Measurements from ENCODE around the gene FBXO42.

Gene FBXO42

DNA sequence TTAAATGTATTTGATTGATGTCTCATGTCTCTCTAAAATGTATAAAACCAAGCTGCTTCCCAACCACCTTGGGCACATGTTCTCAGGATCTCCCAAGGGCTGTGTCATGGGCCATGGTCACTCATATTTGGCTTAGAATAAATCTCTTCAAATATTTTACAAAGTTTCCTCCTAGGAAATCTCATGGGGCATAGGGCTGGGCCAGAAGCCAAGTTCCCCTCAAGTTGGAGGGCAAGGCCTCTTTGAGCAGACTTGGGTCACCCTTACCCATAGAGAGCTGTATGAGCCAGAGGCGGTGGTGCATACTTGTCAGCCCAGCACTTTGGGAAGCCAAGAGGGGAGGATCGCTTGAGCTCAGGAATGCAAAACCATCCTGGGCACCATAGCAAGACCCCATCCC lies 2.3 kb upstream of the FBXO42 start:
- H2BK120ac ChIP-seq (ENCODE audit: low read depth, low read length) = no peak overlapping the region
- no peak for DNase-seq
- H3K9ac ChIP-seq (ENCODE audit: low read length) = no peak overlapping the region
- H4K5ac ChIP-seq (ENCODE audit: low read length) = no peak overlapping the region
- no peak overlapping the region for H3K23ac ChIP-seq (ENCODE audit: low read length)
- no peak overlapping the region for H3K4me2 ChIP-seq (ENCODE audit: low read length)
- H4K8ac ChIP-seq (ENCODE audit: low read depth, low read length) = no peak overlapping the region
- no peaks in the 10 kb centered on the region for H3K36me3 ChIP-seq (ENCODE audit: control insufficient read depth, insufficient read depth, low read length)
- no peak overlapping the region for H3K56ac ChIP-seq (ENCODE audit: low read length)
- H2BK15ac ChIP-seq (replicated peaks; ENCODE audit: low read depth) = no peak overlapping the region
- H3K4me3 ChIP-seq (ENCODE audit: low read length) = no peak overlapping the region
- no peak overlapping the region for H3K18ac ChIP-seq (ENCODE audit: low read length)
- H3K27me3 ChIP-seq (ENCODE audit: insufficient read depth, low read length, poor library complexity) = no peaks in the 10 kb centered on the region
- no peak overlapping the region for H2AK5ac ChIP-seq (ENCODE audit: low read length)
- peaks cover 2% of the 10 kb centered on the region for H3K79me1 ChIP-seq (ENCODE audit: low read length)
- WGBS (ENCODE audit: extremely low coverage, insufficient coverage, low lambda C conversion rate) = no CpG with 5 or more reads among the region's 2 CpGs
- H2BK5ac ChIP-seq (ENCODE audit: low read length) = no peak overlapping the region
- no peak overlapping the region for H3K27ac ChIP-seq (ENCODE audit: low read depth, low read length)
- peaks cover 7% of the 10 kb centered on the region for H3K79me2 ChIP-seq (ENCODE audit: control insufficient read depth, insufficient read depth, low read length)
- H3K4me1 ChIP-seq (ENCODE audit: control insufficient read depth, low read depth, low read length) = peaks cover 2% of the 10 kb centered on the region
- H3K4ac ChIP-seq (ENCODE audit: low read depth, low read length) = no peak overlapping the region

GRCh38 chr1:16352842-16353535 lies 709 bp upstream of the FBXO42 start:
- Histone ChIP-seq H3K18ac (ENCODE audit: low read length) (peak overlapping the region; percentile 83), H2AK5ac (ENCODE audit: low read length) (no peak overlapping the region), H2BK5ac (ENCODE audit: low read length) (no peak overlapping the region), H3K4me1 (ENCODE audit: control insufficient read depth, low read depth, low read length) (peaks cover 2% of the 10 kb centered on the region), H3K79me2 (ENCODE audit: control insufficient read depth, insufficient read depth, low read length) (peaks cover 15% of the 10 kb centered on the region), H3K36me3 (ENCODE audit: control insufficient read depth, insufficient read depth, low read length) (no peaks in the 10 kb centered on the region), H3K79me1 (ENCODE audit: low read length) (peaks cover 4% of the 10 kb centered on the region), H3K27me3 (ENCODE audit: insufficient read depth, low read length, poor library complexity) (no peaks in the 10 kb centered on the region), H2BK15ac (replicated peaks; ENCODE audit: low read depth) (no peak overlapping the region), H4K8ac (ENCODE audit: low read depth, low read length) (no peak overlapping the region), H3K4me3 (ENCODE audit: low read length) (no peak overlapping the region), H2BK120ac (ENCODE audit: low read depth, low read length) (peak overlapping the region; percentile 49), H3K23ac (ENCODE audit: low read length) (no peak overlapping the region), H3K4ac (ENCODE audit: low read depth, low read length) (peak overlapping the region; percentile 39), H3K9ac (ENCODE audit: low read length) (peak overlapping the region; percentile 79), H3K27ac (ENCODE audit: low read depth, low read length) (peak overlapping the region; percentile 39), H3K56ac (ENCODE audit: low read length) (peak overlapping the region; percentile 85), H3K4me2 (ENCODE audit: low read length) (peak overlapping the region; percentile 19), H4K5ac (ENCODE audit: low read length) (no peak overlapping the region)
- WGBS (ENCODE audit: extremely low coverage, insufficient coverage, low lambda C conversion rate) = no CpG with 5 or more reads among the region's 11 CpGs
- no peak for DNase-seq

DNA sequence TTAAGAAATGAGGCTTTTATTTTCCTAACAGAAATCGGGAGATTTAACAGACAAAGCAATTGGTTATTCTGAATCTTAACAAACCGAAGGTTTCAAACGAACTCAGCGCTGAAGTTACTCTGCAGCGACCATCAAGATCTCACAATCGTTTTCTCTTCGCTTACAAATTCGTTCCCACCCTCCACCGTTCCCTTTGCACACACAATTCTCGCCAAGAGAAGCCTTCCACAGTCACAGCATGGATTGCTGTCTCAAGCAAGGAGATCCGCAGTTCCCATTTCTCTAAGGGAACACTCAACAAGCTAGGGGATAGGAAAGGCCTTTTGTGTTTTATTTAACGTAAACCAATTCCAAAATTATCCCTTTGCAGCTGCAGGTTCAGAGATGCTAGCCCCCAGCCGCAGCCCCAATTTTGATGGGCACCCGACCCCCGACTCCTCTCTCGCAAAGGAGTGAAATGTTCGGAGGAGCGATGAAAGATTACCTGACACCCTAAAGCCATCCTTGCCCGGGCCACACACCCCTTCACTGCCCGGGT lies 755 bp downstream of the FBXO42 start:
- Histone ChIP-seq H2BK15ac (replicated peaks; ENCODE audit: low read depth) (no peak overlapping the region), H3K36me3 (ENCODE audit: control insufficient read depth, insufficient read depth, low read length) (no peaks in the 10 kb centered on the region), H3K4me1 (ENCODE audit: control insufficient read depth, low read depth, low read length) (peaks cover 2% of the 10 kb centered on the region), H3K4me3 (ENCODE audit: low read length) (peak overlapping the region; percentile 67), H3K56ac (ENCODE audit: low read length) (peak overlapping the region; percentile 97), H2AK5ac (ENCODE audit: low read length) (no peak overlapping the region), H3K27ac (ENCODE audit: low read depth, low read length) (no peak overlapping the region), H2BK5ac (ENCODE audit: low read length) (no peak overlapping the region), H3K79me2 (ENCODE audit: control insufficient read depth, insufficient read depth, low read length) (peaks cover 17% of the 10 kb centered on the region), H4K8ac (ENCODE audit: low read depth, low read length) (no peak overlapping the region), H3K79me1 (ENCODE audit: low read length) (peaks cover 4% of the 10 kb centered on the region), H3K18ac (ENCODE audit: low read length) (no peak overlapping the region), H2BK120ac (ENCODE audit: low read depth, low read length) (no peak overlapping the region), H3K27me3 (ENCODE audit: insufficient read depth, low read length, poor library complexity) (no peaks in the 10 kb centered on the region), H3K4ac (ENCODE audit: low read depth, low read length) (no peak overlapping the region), H3K23ac (ENCODE audit: low read length) (peak overlapping the region; percentile 31), H4K5ac (ENCODE audit: low read length) (no peak overlapping the region), H3K4me2 (ENCODE audit: low read length) (peak overlapping the region; percentile 73), H3K9ac (ENCODE audit: low read length) (peak overlapping the region; percentile 94)
- no CpG with 5 or more reads among the region's 20 CpGs for WGBS (ENCODE audit: extremely low coverage, insufficient coverage, low lambda C conversion rate)
- DNase-seq = no peak

DNA sequence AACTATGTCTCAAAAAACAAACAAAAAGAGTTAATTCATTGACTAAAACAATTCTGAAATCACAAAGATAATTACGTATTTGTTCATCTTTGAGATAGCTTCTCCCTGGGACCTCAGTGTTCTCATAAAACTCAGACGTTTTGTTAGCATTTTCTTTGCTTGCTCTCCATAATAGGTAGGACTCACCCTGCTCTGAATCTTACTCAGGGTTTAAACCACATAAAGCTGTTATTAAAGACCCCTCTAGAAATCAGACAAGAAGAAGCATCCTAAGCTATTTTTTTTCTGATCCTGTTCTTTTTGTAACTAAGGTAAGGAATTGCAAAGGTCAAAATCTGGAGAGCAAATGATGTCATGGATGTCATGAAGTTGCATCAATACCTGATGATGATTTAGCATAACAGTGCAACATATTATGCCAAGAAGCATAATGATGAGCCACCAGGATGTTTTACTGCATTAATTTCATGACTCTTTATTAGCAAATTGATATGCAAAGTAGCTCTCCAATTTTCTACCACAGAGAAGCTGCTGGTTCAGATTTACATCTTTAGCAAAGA lies 2.4 kb downstream of the FBXO42 start:
- Histone ChIP-seq H3K18ac (ENCODE audit: low read length) (no peak overlapping the region), H2BK15ac (replicated peaks; ENCODE audit: low read depth) (no peak overlapping the region), H3K23ac (ENCODE audit: low read length) (no peak overlapping the region), H3K79me2 (ENCODE audit: control insufficient read depth, insufficient read depth, low read length) (peaks cover 20% of the 10 kb centered on the region), H3K9ac (ENCODE audit: low read length) (no peak overlapping the region), H4K5ac (ENCODE audit: low read length) (no peak overlapping the region), H3K27ac (ENCODE audit: low read depth, low read length) (no peak overlapping the region), H3K4me1 (ENCODE audit: control insufficient read depth, low read depth, low read length) (peaks cover 2% of the 10 kb centered on the region), H3K79me1 (ENCODE audit: low read length) (peaks cover 4% of the 10 kb centered on the region), H3K27me3 (ENCODE audit: insufficient read depth, low read length, poor library complexity) (no peaks in the 10 kb centered on the region), H3K56ac (ENCODE audit: low read length) (no peak overlapping the region), H3K4me2 (ENCODE audit: low read length) (no peak overlapping the region), H2BK120ac (ENCODE audit: low read depth, low read length) (no peak overlapping the region), H2BK5ac (ENCODE audit: low read length) (no peak overlapping the region), H2AK5ac (ENCODE audit: low read length) (no peak overlapping the region), H4K8ac (ENCODE audit: low read depth, low read length) (no peak overlapping the region), H3K4me3 (ENCODE audit: low read length) (no peak overlapping the region), H3K36me3 (ENCODE audit: control insufficient read depth, insufficient read depth, low read length) (no peaks in the 10 kb centered on the region), H3K4ac (ENCODE audit: low read depth, low read length) (no peak overlapping the region)
- no CpG with 5 or more reads among the region's 2 CpGs for WGBS (ENCODE audit: extremely low coverage, insufficient coverage, low lambda C conversion rate)
- peak; percentile 2 for DNase-seq

DNA sequence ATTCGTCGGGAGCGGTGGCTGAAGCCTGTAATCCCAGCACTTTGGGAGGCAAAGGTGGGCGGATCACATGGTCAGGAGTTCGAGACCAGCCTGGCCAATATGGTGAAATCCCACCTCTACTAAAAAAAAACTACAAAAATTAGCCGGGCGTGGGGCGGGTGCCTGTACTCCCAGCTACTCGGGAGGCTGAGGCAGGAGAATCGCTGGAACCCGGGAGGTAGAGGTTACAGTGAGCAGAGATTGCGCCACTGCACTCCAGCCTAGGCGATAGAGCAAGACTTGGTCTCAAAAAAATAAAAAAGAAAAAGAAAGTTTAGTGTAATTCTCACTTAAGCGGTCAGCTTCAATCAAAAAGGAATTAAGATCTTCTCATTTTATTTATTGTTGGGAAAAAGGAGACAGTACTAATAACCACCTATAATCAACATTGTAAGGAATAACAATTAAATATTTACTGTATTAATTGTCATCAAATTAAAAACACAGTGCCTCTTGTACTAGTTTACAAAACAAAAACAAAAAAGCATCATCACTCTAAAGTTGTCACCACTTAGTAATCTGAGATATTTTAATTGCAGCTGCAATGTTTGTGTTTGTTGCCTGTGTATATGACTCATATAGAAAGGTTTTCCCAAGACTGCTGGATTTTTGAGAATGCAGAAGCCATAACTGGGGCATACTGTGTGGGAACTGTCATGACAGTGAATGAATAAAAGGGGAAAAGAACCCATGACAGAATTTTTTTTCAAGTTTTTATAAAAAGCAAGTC lies 3.7 kb downstream of the FBXO42 start:
- Histone ChIP-seq H2BK15ac (replicated peaks; ENCODE audit: low read depth) (no peak overlapping the region), H4K5ac (ENCODE audit: low read length) (no peak overlapping the region), H3K4me1 (ENCODE audit: control insufficient read depth, low read depth, low read length) (peaks cover 2% of the 10 kb centered on the region), H3K4ac (ENCODE audit: low read depth, low read length) (no peak overlapping the region), H3K27ac (ENCODE audit: low read depth, low read length) (no peak overlapping the region), H3K56ac (ENCODE audit: low read length) (no peak overlapping the region), H2BK5ac (ENCODE audit: low read length) (no peak overlapping the region), H3K4me2 (ENCODE audit: low read length) (no peak overlapping the region), H3K4me3 (ENCODE audit: low read length) (no peak overlapping the region), H3K18ac (ENCODE audit: low read length) (no peak overlapping the region), H3K9ac (ENCODE audit: low read length) (no peak overlapping the region), H3K36me3 (ENCODE audit: control insufficient read depth, insufficient read depth, low read length) (no peaks in the 10 kb centered on the region), H2AK5ac (ENCODE audit: low read length) (no peak overlapping the region), H2BK120ac (ENCODE audit: low read depth, low read length) (no peak overlapping the region), H4K8ac (ENCODE audit: low read depth, low read length) (no peak overlapping the region), H3K27me3 (ENCODE audit: insufficient read depth, low read length, poor library complexity) (no peaks in the 10 kb centered on the region), H3K23ac (ENCODE audit: low read length) (no peak overlapping the region), H3K79me1 (ENCODE audit: low read length) (peaks cover 4% of the 10 kb centered on the region), H3K79me2 (ENCODE audit: control insufficient read depth, insufficient read depth, low read length) (peaks cover 20% of the 10 kb centered on the region)
- WGBS (ENCODE audit: extremely low coverage, insufficient coverage, low lambda C conversion rate) = no CpG with 5 or more reads among the region's 14 CpGs
- DNase-seq = peak; percentile 57

All from mesendoderm (in vitro differentiated cells).